Loucy (cell line): ENCODE measurements around the gene RNF17.

Experiments
- H2AFZ ChIP-seq: fragments of 200-600 bp; sonication (generic); 2 replicates; pipeline ENCODE4 v1.6.0; 2016; ENCODE audit warnings: antibody characterized with exemption, mild to moderate bottlenecking, low read length, moderate library complexity
- H3F3A ChIP-seq: fragments of 200-600 bp; 2 replicates; pipeline ENCODE4 v1.6.0; 2016; ENCODE audit warnings: antibody characterized with exemption, low read depth, mild to moderate bottlenecking
- H3K27me3 ChIP-seq: fragments of 200-600 bp; sonication (generic); 2 replicates; pipeline ENCODE4 v1.6.1; 2014; ENCODE audit warnings: low read length, mild to moderate bottlenecking; ENCODE audit not compliant: insufficient read depth, poor library complexity, severe bottlenecking
- H3K36me3 ChIP-seq: fragments of 200-600 bp; sonication (generic); 2 replicates; pipeline ENCODE4 v1.6.1; 2016; ENCODE audit warnings: low read length; ENCODE audit not compliant: insufficient read depth
- H3K4me1 ChIP-seq: fragments of 200-600 bp; sonication (generic); 2 replicates; pipeline ENCODE4 v1.5.1; 2014; ENCODE audit warnings: low read length, mild to moderate bottlenecking; ENCODE audit not compliant: insufficient read depth, poor library complexity, severe bottlenecking
- H3K4me2 ChIP-seq: fragments of 200-600 bp; sonication (generic); 2 replicates; pipeline ENCODE4 v1.6.0; 2014; ENCODE audit warnings: antibody characterized with exemption, low read length, low read depth, mild to moderate bottlenecking; ENCODE audit not compliant: poor library complexity, severe bottlenecking
- H3K4me3 ChIP-seq: fragments of 200-600 bp; sonication (generic); 2 replicates; pipeline ENCODE4 v1.5.1; 2014; ENCODE audit warnings: low read length, mild to moderate bottlenecking, mixed read lengths; ENCODE audit not compliant: poor library complexity, severe bottlenecking
- H3K79me2 ChIP-seq: fragments of 200-600 bp; sonication (generic); 2 replicates; pipeline ENCODE4 v1.6.1; 2014; ENCODE audit warnings: low read length; ENCODE audit not compliant: insufficient read depth
- H3K9ac ChIP-seq: fragments of 200-600 bp; sonication (generic); 2 replicates; pipeline ENCODE4 v1.6.0; 2014; ENCODE audit warnings: mild to moderate bottlenecking, low read depth, low read length, moderate library complexity; ENCODE audit not compliant: poor library complexity, severe bottlenecking
- H3K9me2 ChIP-seq: fragments of 200-600 bp; sonication (generic); replicated peaks from 2 replicates; pipeline ENCODE4 v1.6.1; 2016; ENCODE audit warnings: low read depth, low read length, mixed read lengths
- H3K9me3 ChIP-seq: fragments of 200-600 bp; sonication (generic); 2 replicates; pipeline ENCODE4 v1.6.1; 2014; ENCODE audit warnings: mild to moderate bottlenecking, antibody characterized with exemption, low read length, low read depth; ENCODE audit not compliant: insufficient read depth
- H4K20me1 ChIP-seq: fragments of 200-600 bp; sonication (generic); 2 replicates; pipeline ENCODE4 v1.6.0; 2014; ENCODE audit warnings: antibody characterized with exemption, low read length, mild to moderate bottlenecking; ENCODE audit not compliant: insufficient read depth, poor library complexity, severe bottlenecking
- EZH2phosphoT487 ChIP-seq: fragments of 200-600 bp; IDR thresholded peaks from 2 replicates; pipeline ENCODE4 v1.6.1; 2018; ENCODE audit warnings: antibody characterized with exemption, mild to moderate bottlenecking, moderate library complexity, borderline replicate concordance
- TF ChIP-seq, protein P1 (sequence below): fragments of 200-600 bp; sonication (generic); conservative IDR thresholded peaks from 2 replicates; pipeline ENCODE4 v1.5.1; 2014; ENCODE audit warnings: mild to moderate bottlenecking, antibody characterized with exemption, low read length

RNF17 gene

GRCh38 chr13:24888291-24888931 is 124.4 kb downstream of the RNF17 start:
- Histone ChIP-seq H4K20me1 (no peaks in the 10 kb centered on the region), H3K9ac (no peak overlapping the region), H3K9me3 (no peaks in the 10 kb centered on the region), H3F3A (no peaks in the 10 kb centered on the region), H3K27me3 (no peaks in the 10 kb centered on the region), H3K9me2 (no peaks in the 10 kb centered on the region), H3K4me2 (no peak overlapping the region), H3K36me3 (peaks cover 90% of the 10 kb centered on the region; the same call in 1 of the 2 replicates), H3K79me2 (no peaks in the 10 kb centered on the region), H2AFZ (no peak overlapping the region), H3K4me3 (no peak overlapping the region), H3K4me1 (no peaks in the 10 kb centered on the region)
- TF ChIP-seq, protein P1, sequence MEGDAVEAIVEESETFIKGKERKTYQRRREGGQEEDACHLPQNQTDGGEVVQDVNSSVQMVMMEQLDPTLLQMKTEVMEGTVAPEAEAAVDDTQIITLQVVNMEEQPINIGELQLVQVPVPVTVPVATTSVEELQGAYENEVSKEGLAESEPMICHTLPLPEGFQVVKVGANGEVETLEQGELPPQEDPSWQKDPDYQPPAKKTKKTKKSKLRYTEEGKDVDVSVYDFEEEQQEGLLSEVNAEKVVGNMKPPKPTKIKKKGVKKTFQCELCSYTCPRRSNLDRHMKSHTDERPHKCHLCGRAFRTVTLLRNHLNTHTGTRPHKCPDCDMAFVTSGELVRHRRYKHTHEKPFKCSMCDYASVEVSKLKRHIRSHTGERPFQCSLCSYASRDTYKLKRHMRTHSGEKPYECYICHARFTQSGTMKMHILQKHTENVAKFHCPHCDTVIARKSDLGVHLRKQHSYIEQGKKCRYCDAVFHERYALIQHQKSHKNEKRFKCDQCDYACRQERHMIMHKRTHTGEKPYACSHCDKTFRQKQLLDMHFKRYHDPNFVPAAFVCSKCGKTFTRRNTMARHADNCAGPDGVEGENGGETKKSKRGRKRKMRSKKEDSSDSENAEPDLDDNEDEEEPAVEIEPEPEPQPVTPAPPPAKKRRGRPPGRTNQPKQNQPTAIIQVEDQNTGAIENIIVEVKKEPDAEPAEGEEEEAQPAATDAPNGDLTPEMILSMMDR = no peak
- no peak for TF ChIP-seq EZH2phosphoT487

DNA sequence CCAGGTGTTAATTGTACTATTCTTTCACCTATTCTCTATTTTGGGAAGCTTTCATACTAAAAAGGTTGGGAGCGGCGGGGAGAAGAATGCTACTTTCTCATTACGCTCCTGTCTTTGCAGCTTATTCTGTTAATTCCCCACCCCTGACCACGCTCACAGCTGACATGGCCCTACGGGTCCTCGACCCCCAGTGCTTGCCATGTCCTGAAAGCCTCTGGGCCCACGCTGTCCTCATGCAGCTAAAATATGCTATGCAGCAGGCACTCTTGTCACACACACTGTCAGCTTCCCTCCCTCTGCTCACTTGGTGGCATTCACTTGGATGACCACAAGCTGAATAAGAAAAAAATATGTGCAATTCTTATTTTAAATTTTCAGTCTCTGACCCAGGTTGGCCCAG is 126.3 kb downstream of the RNF17 start:
- no peaks in the 10 kb centered on the region for H3K79me2 ChIP-seq
- no peaks in the 10 kb centered on the region for H3K9me2 ChIP-seq
- no peak overlapping the region for H2AFZ ChIP-seq
- no peak overlapping the region for H3K9ac ChIP-seq
- H3K4me2 ChIP-seq = no peak overlapping the region
- no peaks in the 10 kb centered on the region for H3K9me3 ChIP-seq
- no peak overlapping the region for H3K4me3 ChIP-seq
- no peaks in the 10 kb centered on the region for H3F3A ChIP-seq
- H3K4me1 ChIP-seq = no peaks in the 10 kb centered on the region
- H3K36me3 ChIP-seq = peaks cover 77% of the 10 kb centered on the region; the same call in 1 of the 2 replicates
- H4K20me1 ChIP-seq = no peaks in the 10 kb centered on the region
- no peaks in the 10 kb centered on the region for H3K27me3 ChIP-seq
- no peak for TF ChIP-seq EZH2phosphoT487
- TF ChIP-seq, protein P1 = no peak

- no peak for TF ChIP-seq EZH2phosphoT487
- no peak overlapping the region for H2AFZ ChIP-seq
- H3K4me3 ChIP-seq = no peak overlapping the region
- no peaks in the 10 kb centered on the region for H3F3A ChIP-seq
- H3K9ac ChIP-seq = no peak overlapping the region
- H4K20me1 ChIP-seq = no peaks in the 10 kb centered on the region
- no peaks in the 10 kb centered on the region for H3K79me2 ChIP-seq
- H3K4me1 ChIP-seq = no peaks in the 10 kb centered on the region
- no peak overlapping the region for H3K4me2 ChIP-seq
- H3K9me3 ChIP-seq = no peaks in the 10 kb centered on the region
- no peaks in the 10 kb centered on the region for H3K27me3 ChIP-seq
- no peaks in the 10 kb centered on the region for H3K9me2 ChIP-seq
- peaks cover 70% of the 10 kb centered on the region; the same call in 1 of the 2 replicates for H3K36me3 ChIP-seq
Observed at GRCh38 chr13:24891476-24892108, 127.6 kb downstream of the RNF17 start.
